Measurements from ENCODE around the gene PMEL. TPM values are rescaled to one million over a fixed set of nuclear protein-coding genes. Genes with fewer than 3 reads are reported as not detected.

Gene PMEL
- total RNA-seq, 5 donors from 2014 or later (not counting 1 experiment from before 2014, with no cell fraction given) = 0.20 TPM; not detected in 4

GRCh38 chr12:55966408-55967281 lies 803 bp upstream of the PMEL start, which contains the start of gene CDK2:
TSS of gene CDK2 (plus strand) at chr12:55966830. CDS start at chr12:55967009, 179 bp downstream.
- Histone ChIP-seq H3K36me3 (ENCODE audit: control insufficient read depth in 2 of 2, extremely low read depth in 1 of 2, insufficient read depth in 1 of 2, low read length in 1 of 2) (peaks cover 0 to 7% of the 10 kb centered on the region in 2 donors), H3K4me3 (ENCODE audit: control insufficient read depth in 1 of 2, extremely low read depth in 1 of 2, low read length in 1 of 2) (peak within 1 kb of the TSS; percentile 67 to 90), H3K4me1 (ENCODE audit: control insufficient read depth in 1 of 2, extremely low read depth in 1 of 2, insufficient read depth in 2 of 2, low read length in 2 of 2) (peaks cover 10 to 25% of the 10 kb centered on the region in 2 experiments), H3K27ac (ENCODE audit: low read length) (no peak within 1 kb of the TSS), H3K27me3 (replicated peaks in 1 of 2; ENCODE audit: control insufficient read depth in 2 of 2, extremely low read depth in 1 of 2, insufficient read depth in 2 of 2, low read length in 1 of 2) (no peaks in the 10 kb centered on the region), H3K9me3 (no peaks in the 10 kb centered on the region)
- CTCF ChIA-PET = interaction anchor here in 1 of 2 donors (0.5 kb wide), 1 partner anchor 81 kb away, joined by 3 read pairs; no protein-coding TSS in a partner anchor
- peak within 1 kb of the TSS; percentile 90 to 97 (median 92) for H3K4me3 Mint-ChIP-seq
- peak within 1 kb of the TSS; percentile 68 to 74 for H3K27ac Mint-ChIP-seq
- H3K4me1 Mint-ChIP-seq = peaks cover 30 to 31% (median 30%) of the 10 kb centered on the region in 3 donors
- ATAC-seq (replicated peaks in 1 of 4) (peak; percentile 98 to 99 (median 98)), DNase-seq (peak; percentile 61 to 89 (median 77))
- POLR2A ChIA-PET = interaction anchor here in 1 of 2 donors (0.6 kb wide), 1 partner anchor 249 kb away, joined by 4 read pairs; no protein-coding TSS in a partner anchor
- H3K9me3 Mint-ChIP-seq = no peaks in the 10 kb centered on the region
- H3K36me3 Mint-ChIP-seq = no peaks in the 10 kb centered on the region
- WGBS (ENCODE audit: insufficient coverage) = 0% methylated on average over 34 of the region's 45 CpGs
- H3K27me3 Mint-ChIP-seq = no peaks in the 10 kb centered on the region

- ATAC-seq (replicated peaks in 1 of 4) = no peak
Measured at GRCh38 chr12:55965240-55965639, 602 bp downstream of the PMEL start.

GRCh38 chr12:55963760-55964159 lies 2.1 kb downstream of the PMEL start:
- Mint-ChIP-seq H3K36me3 (no peaks in the 10 kb centered on the region), H3K4me1 (peaks cover 30 to 32% (median 31%) of the 10 kb centered on the region in 3 donors), H3K9me3 (no peaks in the 10 kb centered on the region), H3K27me3 (no peaks in the 10 kb centered on the region), H3K4me3 (no peak overlapping the region), H3K27ac (no peak overlapping the region)
- WGBS (ENCODE audit: insufficient coverage) = 90% methylated on average over 2 of the region's 2 CpGs
- Histone ChIP-seq H3K4me3 (ENCODE audit: control insufficient read depth in 1 of 2, extremely low read depth in 1 of 2, low read length in 1 of 2) (no peak overlapping the region), H3K27me3 (replicated peaks in 1 of 2; ENCODE audit: control insufficient read depth in 2 of 2, extremely low read depth in 1 of 2, insufficient read depth in 2 of 2, low read length in 1 of 2) (no peaks in the 10 kb centered on the region), H3K27ac (ENCODE audit: low read length) (no peak overlapping the region), H3K4me1 (ENCODE audit: control insufficient read depth in 1 of 2, extremely low read depth in 1 of 2, insufficient read depth in 2 of 2, low read length in 2 of 2) (peaks cover 10 to 27% of the 10 kb centered on the region in 2 experiments), H3K36me3 (ENCODE audit: control insufficient read depth in 2 of 2, extremely low read depth in 1 of 2, insufficient read depth in 1 of 2, low read length in 1 of 2) (peaks cover 0 to 3% of the 10 kb centered on the region in 2 donors), H3K9me3 (no peaks in the 10 kb centered on the region)
- ChIA-PET CTCF (no interaction called here), POLR2A (no interaction called here)
- ATAC-seq (replicated peaks in 1 of 4) (no peak), DNase-seq (no peak)

More at GRCh38 chr12:55965240-55965639, 602 bp downstream of the PMEL start:
- DNase-seq = no peak
- peaks cover 0 to 5% of the 10 kb centered on the region in 2 donors for H3K36me3 ChIP-seq (ENCODE audit: control insufficient read depth in 2 of 2, extremely low read depth in 1 of 2, insufficient read depth in 1 of 2, low read length in 1 of 2)
- H3K4me3 ChIP-seq (ENCODE audit: control insufficient read depth in 1 of 2, extremely low read depth in 1 of 2, low read length in 1 of 2) = no peak overlapping the region
- Mint-ChIP-seq H3K27me3 (no peaks in the 10 kb centered on the region), H3K4me1 (peaks cover 30 to 31% (median 30%) of the 10 kb centered on the region in 3 donors), H3K9me3 (no peaks in the 10 kb centered on the region), H3K4me3 (peak overlapping the region; percentile 90 to 97 (median 92)), H3K36me3 (no peaks in the 10 kb centered on the region), H3K27ac (peak overlapping the region; percentile 8 to 25)
- POLR2A ChIA-PET = no interaction called here
- H3K9me3 ChIP-seq = no peaks in the 10 kb centered on the region
- H3K4me1 ChIP-seq (ENCODE audit: control insufficient read depth in 1 of 2, extremely low read depth in 1 of 2, insufficient read depth in 2 of 2, low read length in 2 of 2) = peaks cover 10 to 25% of the 10 kb centered on the region in 2 experiments
- H3K27me3 ChIP-seq (replicated peaks in 1 of 2; ENCODE audit: control insufficient read depth in 2 of 2, extremely low read depth in 1 of 2, insufficient read depth in 2 of 2, low read length in 1 of 2) = no peaks in the 10 kb centered on the region
- CTCF ChIA-PET = no interaction called here
- 95% methylated on average over 4 of the region's 5 CpGs for WGBS (ENCODE audit: insufficient coverage)
- H3K27ac ChIP-seq (ENCODE audit: low read length) = no peak overlapping the region

DNA sequence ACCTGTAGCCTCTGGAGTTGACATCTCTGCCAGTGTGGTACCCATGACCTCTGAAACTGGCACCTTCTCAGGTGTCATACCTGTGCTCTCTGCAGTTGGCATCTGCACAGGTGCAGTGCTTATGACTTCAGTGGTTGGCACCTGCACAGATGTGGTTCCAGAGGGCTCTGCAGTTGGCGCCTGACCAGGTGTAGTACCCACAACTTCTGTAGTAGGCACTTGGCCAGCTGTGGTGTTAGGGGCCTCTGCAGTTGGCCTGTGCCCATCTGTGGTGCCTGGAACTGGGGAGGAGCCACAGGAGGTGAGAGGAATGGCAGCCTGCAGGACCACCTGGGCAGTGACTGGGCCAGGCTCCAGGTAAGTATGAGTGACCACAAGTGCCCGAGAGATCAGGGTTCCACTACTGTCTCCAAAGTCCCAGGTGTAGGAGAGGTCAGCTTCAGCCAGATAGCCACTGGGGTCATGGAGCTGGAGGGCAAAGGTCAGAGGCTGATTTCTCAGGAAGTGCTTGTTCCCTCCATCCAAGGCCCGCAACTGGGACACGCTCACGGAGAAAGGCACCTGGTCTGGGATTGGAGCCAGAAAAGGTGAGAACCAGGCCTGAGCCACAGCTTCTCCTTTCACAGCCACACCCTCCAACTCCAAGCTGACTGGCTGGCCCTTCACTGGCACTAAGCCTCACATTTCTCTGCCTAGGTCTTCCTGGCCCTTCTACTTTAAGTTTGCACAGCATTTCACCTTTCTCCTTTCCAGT lies 8.6 kb downstream of the PMEL start:
- peak overlapping the region; percentile 78 to 88 for H3K27ac Mint-ChIP-seq
- ChIA-PET CTCF (interaction anchor here (0.5 kb wide), 2 partner anchors 26 to 910 kb away, joined by 4 to 9 read pairs; no protein-coding TSS in a partner anchor), POLR2A (interaction anchor here in 1 of 2 donors (1.0 kb wide), 1 partner anchor 16 kb away, joined by 3 read pairs; the partner anchor contains the start of gene RAB5B)

DNA sequence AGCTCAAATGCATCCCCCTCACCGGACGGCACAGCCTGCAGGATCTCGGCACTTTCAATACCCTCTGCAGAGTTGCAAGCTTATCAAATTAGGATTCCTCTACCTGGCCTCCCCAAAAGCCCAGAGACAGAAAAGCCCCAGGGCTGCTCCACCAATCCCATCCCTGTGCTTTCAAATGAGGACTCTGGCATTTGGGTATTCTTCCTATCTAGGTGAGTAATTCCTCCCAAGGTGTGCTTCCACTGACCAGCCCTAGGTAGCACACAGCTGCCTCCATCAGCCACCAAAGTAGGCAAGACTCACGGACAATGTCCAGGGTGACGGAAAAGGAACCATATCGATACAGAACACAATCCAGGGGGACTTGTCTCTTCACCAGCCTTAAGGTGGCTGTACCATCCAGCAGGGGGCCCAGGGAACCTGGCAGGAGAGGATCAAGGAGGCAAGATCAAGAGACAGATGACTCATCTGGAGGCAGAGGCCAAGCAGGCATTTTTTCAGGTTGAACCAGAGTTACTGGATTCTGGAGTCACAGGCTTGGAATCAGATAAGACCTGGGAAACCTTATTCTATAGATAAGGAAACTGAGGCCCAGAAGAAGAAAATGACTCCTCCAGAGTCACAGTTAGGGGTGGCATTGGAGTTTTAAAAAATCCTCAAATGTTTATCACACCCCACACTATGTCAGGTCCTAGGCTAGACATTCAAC lies 9.9 kb downstream of the PMEL start:
- WGBS (ENCODE audit: insufficient coverage) = 89% methylated on average over 6 of the region's 6 CpGs
- CTCF ChIA-PET = interaction anchor here in 1 of 2 donors (0.7 kb wide), 1 partner anchor 404 kb away, joined by 3 read pairs; the partner anchor contains the start of gene STAT2
- H3K27ac Mint-ChIP-seq = peak overlapping the region; percentile 81 to 88
- H3K27ac ChIP-seq (ENCODE audit: low read length) = peak overlapping the region; percentile 5
- H3K36me3 Mint-ChIP-seq = peaks cover 31% of the 10 kb centered on the region
- POLR2A ChIA-PET = no interaction called here
- H3K4me3 Mint-ChIP-seq = no peak overlapping the region
- peaks cover 0 to 21% of the 10 kb centered on the region in 2 experiments for H3K4me1 ChIP-seq (ENCODE audit: control insufficient read depth in 1 of 2, extremely low read depth in 1 of 2, insufficient read depth in 2 of 2, low read length in 2 of 2)
- ATAC-seq (replicated peaks in 1 of 4) = peak; percentile 68 to 84 (median 72)
- H3K27me3 ChIP-seq (replicated peaks in 1 of 2; ENCODE audit: control insufficient read depth in 2 of 2, extremely low read depth in 1 of 2, insufficient read depth in 2 of 2, low read length in 1 of 2) = no peaks in the 10 kb centered on the region
- no peaks in the 10 kb centered on the region for H3K9me3 Mint-ChIP-seq
- DNase-seq = peak in 12 of 35 experiments; percentile 14 to 61 (median 30)
- peaks cover 7 to 51% of the 10 kb centered on the region in 2 donors for H3K36me3 ChIP-seq (ENCODE audit: control insufficient read depth in 2 of 2, extremely low read depth in 1 of 2, insufficient read depth in 1 of 2, low read length in 1 of 2)
- peaks cover 27 to 32% (median 31%) of the 10 kb centered on the region in 3 donors for H3K4me1 Mint-ChIP-seq
- no peak overlapping the region for H3K4me3 ChIP-seq (ENCODE audit: control insufficient read depth in 1 of 2, extremely low read depth in 1 of 2, low read length in 1 of 2)
- no peaks in the 10 kb centered on the region for H3K9me3 ChIP-seq
- H3K27me3 Mint-ChIP-seq = no peaks in the 10 kb centered on the region

More for the DNA sequence above, 8.6 kb downstream of the PMEL start:
- no peak overlapping the region for H3K4me3 Mint-ChIP-seq
- H3K36me3 Mint-ChIP-seq = peaks cover 19% of the 10 kb centered on the region
- WGBS (ENCODE audit: insufficient coverage) = 81% methylated on average over 5 of the region's 5 CpGs
- no peaks in the 10 kb centered on the region for H3K27me3 Mint-ChIP-seq
- no peaks in the 10 kb centered on the region for H3K9me3 Mint-ChIP-seq
- Histone ChIP-seq H3K4me3 (ENCODE audit: control insufficient read depth in 1 of 2, extremely low read depth in 1 of 2, low read length in 1 of 2) (no peak overlapping the region), H3K9me3 (no peaks in the 10 kb centered on the region), H3K36me3 (ENCODE audit: control insufficient read depth in 2 of 2, extremely low read depth in 1 of 2, insufficient read depth in 1 of 2, low read length in 1 of 2) (peaks cover 0 to 37% of the 10 kb centered on the region in 2 donors), H3K4me1 (ENCODE audit: control insufficient read depth in 1 of 2, extremely low read depth in 1 of 2, insufficient read depth in 2 of 2, low read length in 2 of 2) (peaks cover 0 to 18% of the 10 kb centered on the region in 2 experiments), H3K27ac (ENCODE audit: low read length) (peak overlapping the region; percentile 44), H3K27me3 (replicated peaks in 1 of 2; ENCODE audit: control insufficient read depth in 2 of 2, extremely low read depth in 1 of 2, insufficient read depth in 2 of 2, low read length in 1 of 2) (no peaks in the 10 kb centered on the region)
- DNase-seq = peak in 1 of 35 experiments; percentile 7
- peaks cover 19 to 25% (median 20%) of the 10 kb centered on the region in 3 donors for H3K4me1 Mint-ChIP-seq
- peak in 1 of 4 experiments; percentile 5 for ATAC-seq (replicated peaks in 1 of 4)

Measured in T-cell (primary cell).